ENCODE data around the gene ZNF839.

GRCh38 chr14:102288139-102288538, 31.4 kb upstream of the ZNF839 start:
- no peak for TF ChIP-seq POLR2A (IDR thresholded peaks at IDR 0.05)
- no peak for TF ChIP-seq CTCF (IDR thresholded peaks at IDR 0.05)
